ENCODE results near the gene SHANK1.

- TF ChIP-seq POLR2A (IDR thresholded peaks at IDR 0.05; ENCODE audit: low read depth, low read length) (no peak), POLR2AphosphoS5 (IDR thresholded peaks at IDR 0.05; ENCODE audit: low read depth, low read length) (no peak), TAF1 (IDR thresholded peaks at IDR 0.05; ENCODE audit: low read depth, low read length) (no peak), SPI1 (IDR thresholded peaks at IDR 0.05; ENCODE audit: low read depth, low read length) (no peak)
These were observed 89.8 kb downstream of the SHANK1 start for GRCh38 chr19:50629801-50630200.

All from GM12891 (cell line).